ENCODE measurements around the gene TCTN3. TPM values are rescaled to one million over a fixed set of nuclear protein-coding genes. Genes with fewer than 3 reads are reported as not detected.
"Not testable (repeated sequence)": the region's sequence is repeated elsewhere in the genome, so short reads cannot be mapped to it uniquely, and the experiment has no call there.

TCTN3 gene
- total RNA-seq, 1 donor from 2014 or later, result 54.3 TPM

GRCh38 chr10:95637911-95638310 is 55.8 kb downstream of the TCTN3 start:
- no peak for TF ChIP-seq CTCF (IDR thresholded peaks at IDR 0.05; ENCODE audit: unreplicated experiment)
- no peak for DNase-seq (ENCODE audit: low spot score)
- Mint-ChIP-seq H3K36me3 (ENCODE audit: low read depth, unreplicated experiment) (peaks cover 30% of the 10 kb centered on the region), H3K27ac (ENCODE audit: unreplicated experiment) (no peak overlapping the region), H3K9me3 (ENCODE audit: unreplicated experiment) (no peaks in the 10 kb centered on the region), H3K4me3 (ENCODE audit: unreplicated experiment) (no peak overlapping the region), H3K4me1 (ENCODE audit: unreplicated experiment) (no peaks in the 10 kb centered on the region), H3K27me3 (ENCODE audit: unreplicated experiment) (peaks cover 4% of the 10 kb centered on the region)

- no peak overlapping the region for H3K4me3 Mint-ChIP-seq (ENCODE audit: unreplicated experiment)
- no peaks in the 10 kb centered on the region for H3K4me1 Mint-ChIP-seq (ENCODE audit: unreplicated experiment)
- no peak overlapping the region for H3K27ac Mint-ChIP-seq (ENCODE audit: unreplicated experiment)
- H3K27me3 Mint-ChIP-seq (ENCODE audit: unreplicated experiment), result peaks cover 4% of the 10 kb centered on the region
- peaks cover 28% of the 10 kb centered on the region for H3K36me3 Mint-ChIP-seq (ENCODE audit: low read depth, unreplicated experiment)
- no peaks in the 10 kb centered on the region for H3K9me3 Mint-ChIP-seq (ENCODE audit: unreplicated experiment)
- no peak for DNase-seq (ENCODE audit: low spot score)
- no peak for TF ChIP-seq CTCF (IDR thresholded peaks at IDR 0.05; ENCODE audit: unreplicated experiment)
These were observed 56.6 kb downstream of the TCTN3 start for GRCh38 chr10:95637140-95637539.

- no peak overlapping the region for H3K4me3 Mint-ChIP-seq (ENCODE audit: unreplicated experiment)
- no peak for TF ChIP-seq CTCF (IDR thresholded peaks at IDR 0.05; ENCODE audit: unreplicated experiment)
- no peaks in the 10 kb centered on the region for H3K4me1 Mint-ChIP-seq (ENCODE audit: unreplicated experiment)
- DNase-seq (ENCODE audit: low spot score), result no peak
- no peak overlapping the region for H3K27ac Mint-ChIP-seq (ENCODE audit: unreplicated experiment)
- H3K36me3 Mint-ChIP-seq (ENCODE audit: low read depth, unreplicated experiment), result peaks cover 31% of the 10 kb centered on the region
- H3K27me3 Mint-ChIP-seq (ENCODE audit: unreplicated experiment), result no peaks in the 10 kb centered on the region
- H3K9me3 Mint-ChIP-seq (ENCODE audit: unreplicated experiment), result no peaks in the 10 kb centered on the region
These were observed 58.4 kb downstream of the TCTN3 start for GRCh38 chr10:95635319-95635733.

- TF ChIP-seq CTCF (IDR thresholded peaks at IDR 0.05; ENCODE audit: unreplicated experiment), result no peak
- DNase-seq (ENCODE audit: low spot score), result no peak
- H3K36me3 Mint-ChIP-seq (ENCODE audit: low read depth, unreplicated experiment), result peaks cover 51% of the 10 kb centered on the region
- H3K4me3 Mint-ChIP-seq (ENCODE audit: unreplicated experiment), result no peak overlapping the region
- H3K27me3 Mint-ChIP-seq (ENCODE audit: unreplicated experiment), result no peaks in the 10 kb centered on the region
- no peaks in the 10 kb centered on the region for H3K4me1 Mint-ChIP-seq (ENCODE audit: unreplicated experiment)
- H3K9me3 Mint-ChIP-seq (ENCODE audit: unreplicated experiment), result no peaks in the 10 kb centered on the region
- no peak overlapping the region for H3K27ac Mint-ChIP-seq (ENCODE audit: unreplicated experiment)
These were observed 64.9 kb downstream of the TCTN3 start for GRCh38 chr10:95628786-95629185.

GRCh38 chr10:95626500-95626899 is 67.2 kb downstream of the TCTN3 start:
- H3K27me3 Mint-ChIP-seq (ENCODE audit: unreplicated experiment), result no peaks in the 10 kb centered on the region
- DNase-seq (ENCODE audit: low spot score), result no peak

GRCh38 chr10:95620415-95620814 is 73.3 kb downstream of the TCTN3 start:
- H3K27ac Mint-ChIP-seq (ENCODE audit: unreplicated experiment); H3K4me1 Mint-ChIP-seq (ENCODE audit: unreplicated experiment); H3K4me3 Mint-ChIP-seq (ENCODE audit: unreplicated experiment); DNase-seq (ENCODE audit: low spot score); H3K27me3 Mint-ChIP-seq (ENCODE audit: unreplicated experiment); H3K9me3 Mint-ChIP-seq (ENCODE audit: unreplicated experiment): not testable (repeated sequence)
- peaks cover 31% of the 10 kb centered on the region for H3K36me3 Mint-ChIP-seq (ENCODE audit: low read depth, unreplicated experiment)

More at GRCh38 chr10:95626500-95626899, 67.2 kb downstream of the TCTN3 start:
- no peak overlapping the region for H3K4me3 Mint-ChIP-seq (ENCODE audit: unreplicated experiment)
- H3K27ac Mint-ChIP-seq (ENCODE audit: unreplicated experiment), result no peak overlapping the region
- no peaks in the 10 kb centered on the region for H3K9me3 Mint-ChIP-seq (ENCODE audit: unreplicated experiment)
- H3K4me1 Mint-ChIP-seq (ENCODE audit: unreplicated experiment), result no peaks in the 10 kb centered on the region
- TF ChIP-seq CTCF (IDR thresholded peaks at IDR 0.05; ENCODE audit: unreplicated experiment), result no peak
- H3K36me3 Mint-ChIP-seq (ENCODE audit: low read depth, unreplicated experiment), result peaks cover 36% of the 10 kb centered on the region
